Measurements from ENCODE around the gene MITD1. TPM values are rescaled to one million over a fixed set of nuclear protein-coding genes. Genes with fewer than 3 reads are reported as not detected.
"Not testable (repeated sequence)": the region's sequence is repeated elsewhere in the genome, so short reads cannot be mapped to it uniquely, and the experiment has no call there.

MITD1 gene
- total RNA-seq, 1 donor from 2014 or later = 16.0 TPM

DNA sequence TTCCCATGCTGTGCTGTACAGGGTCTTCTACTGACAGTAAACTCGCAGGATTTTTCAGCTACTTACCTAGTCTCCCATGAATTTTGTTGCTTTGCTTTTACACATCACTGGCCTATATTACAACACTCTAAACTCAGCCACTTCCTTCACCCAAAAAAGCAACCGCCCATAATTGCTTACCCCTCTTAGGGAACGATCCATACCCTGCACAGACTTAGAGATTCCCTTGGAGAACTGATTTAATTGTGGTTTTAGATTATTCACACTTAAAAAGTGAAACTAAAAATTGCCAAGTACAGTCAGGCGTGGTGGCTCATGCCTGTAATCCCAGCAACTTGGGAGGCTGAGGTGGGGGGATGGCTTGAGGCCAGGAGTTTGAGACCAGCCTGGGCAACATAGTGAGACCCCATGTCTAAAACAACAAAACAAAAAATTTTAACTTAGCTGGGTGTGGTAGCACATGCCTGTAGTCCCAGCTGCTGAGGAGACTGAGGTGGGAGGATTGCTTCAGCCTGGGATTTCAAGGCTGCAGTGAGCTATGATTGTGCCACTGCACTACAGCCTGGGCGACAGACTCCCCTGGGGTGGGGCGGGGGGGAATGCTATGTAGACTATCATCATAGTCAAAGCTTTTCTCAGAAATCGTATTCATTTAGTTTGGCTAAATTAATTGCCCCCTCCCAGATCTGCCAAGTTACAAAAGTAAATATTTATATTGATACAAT lies 19.4 kb upstream of the MITD1 start:
- TF ChIP-seq, protein P1, sequence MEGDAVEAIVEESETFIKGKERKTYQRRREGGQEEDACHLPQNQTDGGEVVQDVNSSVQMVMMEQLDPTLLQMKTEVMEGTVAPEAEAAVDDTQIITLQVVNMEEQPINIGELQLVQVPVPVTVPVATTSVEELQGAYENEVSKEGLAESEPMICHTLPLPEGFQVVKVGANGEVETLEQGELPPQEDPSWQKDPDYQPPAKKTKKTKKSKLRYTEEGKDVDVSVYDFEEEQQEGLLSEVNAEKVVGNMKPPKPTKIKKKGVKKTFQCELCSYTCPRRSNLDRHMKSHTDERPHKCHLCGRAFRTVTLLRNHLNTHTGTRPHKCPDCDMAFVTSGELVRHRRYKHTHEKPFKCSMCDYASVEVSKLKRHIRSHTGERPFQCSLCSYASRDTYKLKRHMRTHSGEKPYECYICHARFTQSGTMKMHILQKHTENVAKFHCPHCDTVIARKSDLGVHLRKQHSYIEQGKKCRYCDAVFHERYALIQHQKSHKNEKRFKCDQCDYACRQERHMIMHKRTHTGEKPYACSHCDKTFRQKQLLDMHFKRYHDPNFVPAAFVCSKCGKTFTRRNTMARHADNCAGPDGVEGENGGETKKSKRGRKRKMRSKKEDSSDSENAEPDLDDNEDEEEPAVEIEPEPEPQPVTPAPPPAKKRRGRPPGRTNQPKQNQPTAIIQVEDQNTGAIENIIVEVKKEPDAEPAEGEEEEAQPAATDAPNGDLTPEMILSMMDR (IDR thresholded peaks at IDR 0.05; ENCODE audit: borderline replicate concordance) = no peak
- Histone ChIP-seq H3K9me3 (replicated peaks) (no peaks in the 10 kb centered on the region), H3K4me3 (no peak overlapping the region), H3K27me3 (ENCODE audit: low read depth) (no peaks in the 10 kb centered on the region), H3K27ac (replicated peaks) (no peak overlapping the region), H3K4me1 (no peaks in the 10 kb centered on the region), H3K36me3 (peaks cover 32% of the 10 kb centered on the region)
- DNase-seq = no peak
- intact Hi-C loops (cut with micrococcal nuclease) = no loop called here

DNA sequence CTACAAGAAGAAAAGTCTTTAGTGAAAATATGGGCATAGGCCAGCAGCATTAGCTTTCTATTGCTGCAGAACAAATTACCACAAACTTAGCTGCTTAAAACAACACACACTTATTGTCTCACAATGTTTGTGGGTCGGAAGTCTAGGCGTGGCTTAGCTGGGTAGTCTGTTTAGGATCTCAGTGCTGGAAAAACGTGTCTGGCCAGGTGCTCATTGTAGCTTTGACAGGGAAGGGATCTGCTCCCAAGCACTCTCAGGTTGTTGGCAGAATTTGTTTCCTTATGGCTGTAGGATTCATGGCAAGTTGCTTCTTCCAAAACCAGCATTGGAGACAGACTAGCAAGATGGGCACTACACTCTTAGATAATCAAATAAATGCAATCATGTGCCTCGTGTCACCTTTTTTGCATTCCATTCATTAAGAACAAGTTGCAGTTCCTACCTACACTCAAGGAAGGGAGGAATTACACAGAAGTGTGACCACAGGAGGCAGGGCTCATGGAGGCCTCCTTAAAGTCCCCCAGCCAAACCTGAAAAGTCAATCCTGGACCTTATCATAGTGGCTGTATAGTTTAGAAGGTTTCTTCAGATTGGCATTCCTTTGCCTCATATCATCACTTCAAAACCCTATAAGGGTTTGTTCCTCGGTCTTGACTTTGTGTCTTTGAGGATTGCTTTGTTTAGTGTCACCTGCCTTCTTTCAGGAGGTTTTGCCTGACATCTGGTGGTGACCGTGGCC lies 17.4 kb upstream of the MITD1 start:
- DNase-seq = no peak
- intact Hi-C loops (cut with micrococcal nuclease) = no loop called here
- H3K4me1 ChIP-seq = no peaks in the 10 kb centered on the region
- no peak overlapping the region for H3K4me3 ChIP-seq
- H3K27me3 ChIP-seq (ENCODE audit: low read depth) = no peaks in the 10 kb centered on the region
- TF ChIP-seq, protein P1 (IDR thresholded peaks at IDR 0.05; ENCODE audit: borderline replicate concordance) = no peak
- no peak overlapping the region for H3K27ac ChIP-seq (replicated peaks)
- H3K9me3 ChIP-seq (replicated peaks) = no peaks in the 10 kb centered on the region
- peaks cover 50% of the 10 kb centered on the region for H3K36me3 ChIP-seq

DNA sequence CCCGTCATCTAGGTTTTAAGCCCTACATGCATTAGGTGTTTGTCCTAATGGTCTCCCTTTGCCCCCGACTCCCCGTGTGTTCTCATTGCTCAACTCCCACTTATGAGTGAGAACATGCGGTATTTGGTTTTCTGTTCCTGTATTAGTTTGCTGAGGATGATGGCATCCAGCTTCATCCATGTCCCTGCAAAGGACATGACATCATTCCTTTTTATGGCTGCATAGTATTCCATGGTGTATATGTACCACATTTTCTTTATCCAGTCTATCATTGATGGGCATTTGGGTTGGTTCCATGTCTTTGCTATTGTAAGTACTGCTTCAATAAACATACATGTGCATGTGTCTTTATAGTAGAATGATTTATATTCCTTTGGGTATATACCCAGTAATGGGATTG lies 11.5 kb upstream of the MITD1 start:
- H3K36me3 ChIP-seq = peaks cover 85% of the 10 kb centered on the region

DNA sequence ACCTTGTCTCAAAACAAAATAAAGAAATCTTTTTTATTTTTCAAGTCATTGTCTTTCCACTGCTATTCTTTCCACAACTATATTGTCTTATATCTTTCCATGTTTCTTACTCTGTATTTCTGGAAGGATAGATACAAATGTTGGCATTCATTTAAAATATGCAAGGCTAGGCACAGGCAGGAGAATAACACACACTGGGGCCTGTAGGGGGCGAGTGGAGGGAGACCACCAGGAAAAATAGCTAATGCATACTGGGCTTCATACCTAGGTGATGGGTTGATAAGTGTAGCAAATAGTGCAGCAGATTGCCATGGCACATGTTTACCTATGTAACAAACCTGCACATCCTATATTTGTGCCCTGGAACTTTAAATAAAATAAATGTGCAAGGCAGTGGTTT lies 9.7 kb upstream of the MITD1 start:
- TF ChIP-seq, protein P1 (IDR thresholded peaks at IDR 0.05; ENCODE audit: borderline replicate concordance) = no peak
- DNase-seq = no peak
- H3K9me3 ChIP-seq (replicated peaks) = no peaks in the 10 kb centered on the region
- peaks cover 67% of the 10 kb centered on the region for H3K36me3 ChIP-seq
- no peak overlapping the region for H3K27ac ChIP-seq (replicated peaks)
- H3K27me3 ChIP-seq (ENCODE audit: low read depth) = no peaks in the 10 kb centered on the region
- intact Hi-C loops (cut with micrococcal nuclease) = no loop called here
- H3K4me1 ChIP-seq = no peaks in the 10 kb centered on the region
- H3K4me3 ChIP-seq = no peak overlapping the region

More for the DNA sequence above, 11.5 kb upstream of the MITD1 start:
- H3K27ac ChIP-seq (replicated peaks); H3K27me3 ChIP-seq (ENCODE audit: low read depth); intact Hi-C loops (cut with micrococcal nuclease); H3K9me3 ChIP-seq (replicated peaks); DNase-seq; H3K4me1 ChIP-seq; H3K4me3 ChIP-seq: not testable (repeated sequence)

DNA sequence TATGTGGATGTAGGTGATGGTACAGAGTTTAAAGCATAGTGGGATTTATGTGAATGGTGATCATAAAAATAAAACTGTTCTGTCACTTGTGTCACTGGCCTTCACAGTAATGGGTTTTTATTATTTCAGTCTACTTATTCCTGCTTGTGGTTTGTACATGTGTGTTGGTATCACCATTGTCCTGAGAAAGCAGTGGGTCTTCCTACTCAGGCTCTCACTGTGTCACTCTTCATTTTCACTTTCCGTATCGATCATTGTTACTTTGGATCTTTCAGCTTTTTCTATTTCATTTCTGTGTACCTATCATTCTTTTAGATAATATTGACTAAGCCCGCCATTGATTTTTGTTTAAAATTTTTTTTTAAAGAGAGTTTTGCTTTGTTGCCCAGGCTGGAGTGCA lies 7.5 kb upstream of the MITD1 start:
- DNase-seq = no peak
- Histone ChIP-seq H3K9me3 (replicated peaks) (no peaks in the 10 kb centered on the region), H3K27ac (replicated peaks) (no peak overlapping the region), H3K4me3 (no peak overlapping the region), H3K27me3 (ENCODE audit: low read depth) (no peaks in the 10 kb centered on the region), H3K4me1 (peaks cover 12% of the 10 kb centered on the region), H3K36me3 (peaks cover 46% of the 10 kb centered on the region)
- TF ChIP-seq, protein P1 (IDR thresholded peaks at IDR 0.05; ENCODE audit: borderline replicate concordance) = no peak
- intact Hi-C loops (cut with micrococcal nuclease) = no loop called here

DNA sequence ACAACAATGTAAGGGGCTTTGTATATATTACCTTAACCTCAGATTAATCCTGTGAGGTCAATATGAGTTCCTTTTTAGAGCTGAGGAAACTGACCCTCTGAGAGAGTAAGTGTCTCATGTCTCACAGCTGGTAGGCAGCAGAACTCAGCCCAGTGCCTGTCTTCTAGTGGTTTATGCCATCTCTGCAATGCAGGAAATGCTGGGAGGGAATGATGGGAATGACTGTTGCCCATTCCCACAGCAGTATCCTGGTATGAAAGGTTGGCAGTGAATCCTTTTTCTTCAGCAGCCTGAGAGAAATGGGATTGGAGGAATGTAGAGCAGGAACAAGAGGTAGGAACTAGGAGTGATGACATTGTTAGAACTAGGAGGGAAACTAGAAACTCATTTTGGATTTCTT lies 6.2 kb upstream of the MITD1 start:
- H3K36me3 ChIP-seq = peaks cover 33% of the 10 kb centered on the region
- no peak for DNase-seq
- H3K4me3 ChIP-seq = no peak overlapping the region
- TF ChIP-seq, protein P1 (IDR thresholded peaks at IDR 0.05; ENCODE audit: borderline replicate concordance) = no peak
- H3K4me1 ChIP-seq = peaks cover 25% of the 10 kb centered on the region
- H3K27ac ChIP-seq (replicated peaks) = no peak overlapping the region
- H3K9me3 ChIP-seq (replicated peaks) = no peaks in the 10 kb centered on the region
- H3K27me3 ChIP-seq (ENCODE audit: low read depth) = no peaks in the 10 kb centered on the region
- intact Hi-C loops (cut with micrococcal nuclease) = no loop called here
